ENCODE results near the gene HLA-DPB1.
"Not testable (repeated sequence)": the region's sequence is repeated elsewhere in the genome, so short reads cannot be mapped to it uniquely, and the experiment has no call there.

Gene HLA-DPB1

DNA sequence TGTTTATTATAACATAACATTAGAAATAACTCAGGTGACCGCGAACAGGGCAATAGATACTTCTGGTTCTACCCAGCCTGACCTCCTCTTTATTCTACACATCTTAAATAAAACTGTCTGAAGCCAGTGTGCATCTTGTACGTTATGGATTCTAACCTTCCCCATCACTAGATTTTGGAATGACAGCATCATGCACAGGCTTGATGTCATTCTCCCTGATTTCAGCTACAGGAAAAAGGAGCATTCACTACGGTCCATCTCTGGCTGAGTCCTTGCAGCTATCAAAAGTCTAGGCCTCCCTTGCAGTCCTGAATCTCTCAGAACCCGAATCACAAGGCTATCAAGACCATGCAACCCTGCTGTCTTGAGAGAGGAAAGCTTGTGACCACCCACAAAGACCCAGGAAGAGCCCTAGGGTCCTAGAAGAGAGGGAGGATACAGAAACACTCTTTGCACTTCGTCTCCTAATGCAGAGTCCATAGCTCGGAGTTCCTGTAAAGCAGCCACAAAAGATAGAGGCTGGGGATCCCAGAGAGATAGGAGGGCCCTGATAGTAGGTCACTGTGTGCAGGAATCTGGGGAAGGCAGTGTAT is 3.2 kb upstream of the HLA-DPB1 start:
- DNase-seq = no peak

- DNase-seq = no peak
Observed at GRCh38 chr6:33073431-33073871, 2.3 kb upstream of the HLA-DPB1 start, which contains the start of gene HLA-DPA1. TSS of gene HLA-DPA1 (minus strand) at chr6:33073649.

- DNase-seq = no peak
Observed at GRCh38 chr6:33075208-33075567, 602 bp upstream of the HLA-DPB1 start.

DNA sequence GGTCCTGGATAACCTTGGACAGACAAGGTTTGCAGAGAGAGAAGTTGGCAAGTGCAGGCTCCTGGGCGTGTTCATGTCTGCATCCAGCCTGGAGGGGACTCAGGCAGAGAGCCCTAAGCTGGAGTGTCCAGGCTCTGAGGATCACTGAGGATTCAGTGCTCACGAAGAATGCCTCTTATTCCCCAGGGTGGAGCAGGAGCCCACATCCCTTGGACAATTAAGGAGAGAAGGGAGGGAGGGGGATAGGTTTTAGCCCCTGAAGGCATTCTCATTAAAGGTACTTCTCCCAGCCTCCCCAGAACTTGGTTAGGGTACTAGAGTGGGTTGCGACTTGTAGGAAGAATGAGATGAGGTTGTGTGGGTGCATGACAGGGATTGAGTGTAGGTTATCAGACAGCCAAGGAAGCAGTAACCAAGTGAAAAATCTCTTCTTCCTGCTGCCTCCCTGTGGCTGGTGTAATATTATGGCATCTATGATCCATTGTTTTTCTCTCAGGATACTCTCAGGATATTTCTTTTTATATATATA is 680 bp downstream of the HLA-DPB1 start:
- DNase-seq = no peak

- DNase-seq = no peak
Observed at GRCh38 chr6:33077908-33078307, 2.1 kb downstream of the HLA-DPB1 start.

- no peak for DNase-seq
Observed at GRCh38 chr6:33078442-33078841, 2.7 kb downstream of the HLA-DPB1 start.

- DNase-seq = no peak
Observed at GRCh38 chr6:33078919-33079521, 3.2 kb downstream of the HLA-DPB1 start.

GRCh38 chr6:33079580-33079979 is 3.8 kb downstream of the HLA-DPB1 start:
- no peak for DNase-seq

DNA sequence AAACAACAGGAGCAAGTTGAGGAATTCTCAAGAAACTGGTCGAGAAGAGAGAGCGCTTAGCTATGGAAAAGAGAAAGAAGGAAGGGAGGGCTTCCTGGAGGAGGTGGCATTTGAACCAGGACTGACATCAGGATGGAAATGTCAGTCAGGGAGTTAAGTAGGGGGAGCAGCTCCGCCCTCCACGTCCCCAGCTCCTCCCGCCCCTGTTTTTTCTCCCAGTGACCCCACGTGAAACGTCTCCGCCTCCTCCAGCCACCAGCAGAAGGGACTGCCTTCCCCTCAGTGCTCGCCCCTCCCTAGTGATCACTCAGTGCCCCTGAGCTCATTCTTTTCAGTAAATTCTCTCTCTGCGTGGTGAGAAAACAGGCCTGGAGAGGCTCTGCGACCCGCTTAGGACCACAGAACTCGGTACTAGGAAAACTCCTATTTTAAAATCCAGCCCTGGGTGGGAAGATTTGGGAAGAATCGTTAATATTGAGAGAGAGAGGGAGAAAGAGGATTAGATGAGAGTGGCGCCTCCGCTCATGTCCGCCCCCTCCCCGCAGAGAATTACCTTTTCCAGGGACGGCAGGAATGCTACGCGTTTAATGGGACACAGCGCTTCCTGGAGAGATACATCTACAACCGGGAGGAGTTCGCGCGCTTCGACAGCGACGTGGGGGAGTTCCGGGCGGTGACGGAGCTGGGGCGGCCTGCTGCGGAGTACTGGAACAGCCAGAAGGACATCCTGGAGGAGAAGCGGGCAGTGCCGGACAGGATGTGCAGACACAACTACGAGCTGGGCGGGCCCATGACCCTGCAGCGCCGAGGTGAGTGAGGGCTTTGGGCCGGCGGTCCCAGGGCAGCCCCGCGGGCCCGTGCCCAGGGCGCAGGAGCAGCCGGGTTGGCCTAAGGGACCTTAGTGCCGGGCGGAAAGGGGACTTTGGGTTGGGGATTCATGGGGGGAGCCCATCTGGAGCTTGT is 4.6 kb downstream of the HLA-DPB1 start:
- DNase-seq = peak; percentile 22

DNA sequence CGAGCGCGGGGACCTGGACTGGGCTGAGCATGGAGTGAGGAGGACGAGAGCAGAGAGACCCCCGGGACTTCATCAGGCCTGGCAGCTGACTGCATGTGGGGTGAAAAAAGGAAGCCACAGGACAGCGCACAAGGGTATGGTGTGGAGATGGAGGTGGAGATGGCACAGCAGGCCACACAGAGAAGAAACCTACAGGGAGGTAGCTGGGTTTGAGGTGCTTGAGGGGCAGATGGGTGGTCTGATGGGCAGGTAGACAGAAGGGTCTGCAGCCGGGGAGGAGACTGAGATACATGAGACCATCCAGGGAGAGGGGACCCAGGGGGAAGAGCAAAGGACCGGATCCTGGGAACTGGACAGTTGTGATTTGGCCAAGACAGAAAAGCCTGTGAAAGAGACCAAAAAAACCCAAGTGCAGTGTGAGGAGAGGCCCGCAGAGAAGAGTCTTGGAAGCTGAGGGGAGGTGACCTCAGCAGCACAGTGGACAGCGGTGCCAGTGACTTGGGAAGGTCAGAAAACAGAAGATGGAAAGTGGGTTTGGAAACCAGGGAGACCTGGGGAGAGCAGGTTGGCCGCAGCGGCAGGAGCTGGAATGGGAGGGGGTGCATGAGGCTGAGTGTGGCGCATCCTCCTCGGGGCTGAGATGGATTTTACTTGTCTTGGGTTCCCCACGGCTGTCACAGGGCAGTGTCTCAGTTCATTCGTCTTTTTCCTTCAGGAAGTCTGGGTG is 5.5 kb downstream of the HLA-DPB1 start:
- no peak for DNase-seq

GRCh38 chr6:33082702-33083101 is 6.9 kb downstream of the HLA-DPB1 start:
- DNase-seq = peak; percentile 66

DNA sequence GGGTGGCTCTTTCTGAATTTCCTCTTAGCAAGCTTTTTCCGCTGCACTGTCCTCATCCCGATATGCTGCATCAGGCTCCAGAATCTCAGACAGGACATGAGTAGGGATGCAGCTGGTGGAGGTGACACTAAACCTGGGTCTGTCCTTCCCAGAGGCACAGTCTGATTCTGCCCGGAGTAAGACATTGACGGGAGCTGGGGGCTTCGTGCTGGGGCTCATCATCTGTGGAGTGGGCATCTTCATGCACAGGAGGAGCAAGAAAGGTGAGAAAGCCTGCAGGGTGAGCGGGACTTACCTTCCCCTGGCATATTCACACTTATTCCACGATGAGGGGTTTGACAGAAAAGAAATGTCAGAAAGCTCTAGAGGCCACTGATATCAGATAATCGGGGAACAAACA is 9.8 kb downstream of the HLA-DPB1 start:
- no peak for DNase-seq

DNA sequence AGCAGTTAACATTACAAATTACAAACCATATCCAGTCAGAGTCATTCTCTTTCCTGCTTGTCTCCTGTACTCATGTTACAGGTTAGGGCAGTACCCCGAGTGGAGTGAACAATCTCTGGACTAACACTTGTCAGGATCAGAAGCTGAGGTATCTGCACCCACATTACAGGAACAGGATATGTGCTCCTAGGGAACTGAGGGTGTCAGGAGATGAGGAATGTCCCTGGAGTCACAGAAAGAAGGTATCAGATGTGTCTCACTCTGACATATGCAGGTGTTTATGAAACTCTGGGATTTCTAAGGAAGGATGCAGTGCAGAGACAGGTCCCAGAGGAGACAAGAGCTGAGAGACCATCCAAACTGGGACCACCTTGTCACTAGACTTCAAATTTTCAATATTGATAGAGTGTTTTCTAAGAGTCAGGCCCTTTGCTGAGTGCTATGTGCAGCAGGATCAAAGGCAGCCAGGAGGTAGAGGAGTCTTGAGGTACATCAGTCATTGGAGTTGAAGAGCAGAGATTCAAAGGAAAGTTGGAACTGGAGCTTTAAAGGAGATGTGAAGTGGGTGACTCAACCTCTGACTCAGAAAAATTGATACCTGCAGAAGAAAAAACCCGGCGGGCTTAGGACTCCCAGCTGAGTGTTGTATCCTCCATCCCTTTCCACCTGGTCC is 12.6 kb downstream of the HLA-DPB1 start:
- DNase-seq = no peak

DNA sequence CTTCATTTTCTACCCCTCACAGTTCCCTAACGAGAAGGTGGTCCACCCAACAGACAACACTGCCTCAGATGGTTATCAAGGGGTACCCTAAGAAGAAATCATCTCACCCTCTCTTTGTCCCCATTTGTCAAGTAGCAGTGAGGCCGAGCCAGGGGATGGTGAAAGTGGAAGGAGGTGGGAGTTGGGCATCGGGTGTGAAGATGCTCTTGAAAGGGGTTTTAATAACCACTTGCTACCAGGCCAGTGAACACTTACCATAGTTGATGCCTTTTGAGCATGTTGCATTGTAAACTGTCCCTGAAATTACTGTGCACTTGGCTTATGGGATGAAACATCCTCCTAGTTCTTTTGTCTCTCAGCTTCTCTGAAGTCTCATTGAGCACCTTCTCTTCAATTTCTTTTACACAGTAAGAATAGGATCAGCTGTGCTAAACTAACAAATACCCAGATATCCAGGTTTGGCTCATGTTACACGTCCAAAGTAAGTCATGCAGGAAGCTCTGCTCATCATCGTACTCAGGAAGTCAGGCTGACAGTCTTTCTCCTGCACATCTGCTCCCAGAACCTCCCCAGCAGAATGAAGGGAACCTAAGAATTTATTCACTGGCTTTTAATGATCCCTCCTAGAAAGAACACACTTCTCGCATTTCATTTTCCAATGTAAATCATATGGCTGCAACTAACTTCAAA is 13.3 kb downstream of the HLA-DPB1 start:
- no peak for DNase-seq

GRCh38 chr6:33091957-33092356 is 16.2 kb downstream of the HLA-DPB1 start:
- peak; percentile 28 for DNase-seq

- no peak for DNase-seq
Observed at GRCh38 chr6:33092385-33092784, 16.6 kb downstream of the HLA-DPB1 start.

- DNase-seq = no peak
Observed at GRCh38 chr6:33093855-33094254, 18.1 kb downstream of the HLA-DPB1 start.

DNA sequence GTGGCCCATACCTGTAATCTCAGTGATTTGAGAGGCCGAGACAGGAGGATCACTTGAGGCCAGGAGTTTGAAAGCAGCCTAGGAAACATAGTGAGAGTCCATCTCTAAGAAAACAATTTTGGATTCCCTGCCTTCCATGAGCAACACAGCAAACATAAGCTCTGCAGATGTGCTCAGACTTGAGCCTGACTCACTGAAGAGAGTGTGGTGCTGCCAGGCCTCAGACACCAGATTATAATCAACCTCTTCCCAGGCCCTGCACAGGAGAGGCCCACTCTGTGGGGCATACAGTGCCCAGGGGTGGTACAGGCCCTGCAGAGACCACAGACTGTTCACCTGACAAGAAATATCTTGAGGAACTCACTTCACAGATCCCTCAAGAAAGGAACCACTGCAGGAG is 19.9 kb downstream of the HLA-DPB1 start:
- no peak for DNase-seq

GRCh38 chr6:33101121-33101737 is 25.4 kb downstream of the HLA-DPB1 start:
- DNase-seq = not testable (repeated sequence)

GRCh38 chr6:33103776-33104175 is 28.0 kb downstream of the HLA-DPB1 start:
- DNase-seq = no peak

DNA sequence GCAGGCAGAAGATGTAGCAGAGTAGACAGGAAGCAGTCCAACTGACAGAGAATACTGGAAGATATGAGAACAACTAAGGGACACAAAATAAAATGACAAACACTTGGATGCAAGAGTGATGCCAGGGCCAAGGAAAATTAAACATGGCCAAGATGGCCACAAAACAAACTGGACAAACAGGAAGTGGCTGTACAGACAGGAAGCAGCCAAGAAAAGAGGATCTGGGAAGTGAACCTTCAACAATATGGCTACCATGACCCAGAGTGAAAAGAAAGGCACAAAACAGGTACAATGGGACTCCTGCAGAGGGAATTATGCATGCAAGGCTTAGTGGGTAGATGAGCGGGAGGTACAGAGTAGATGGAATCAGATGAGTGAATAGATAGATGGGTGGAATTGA is 29.1 kb downstream of the HLA-DPB1 start:
- DNase-seq = no peak
